ENCODE results near the gene BTBD18.

Gene BTBD18

DNA sequence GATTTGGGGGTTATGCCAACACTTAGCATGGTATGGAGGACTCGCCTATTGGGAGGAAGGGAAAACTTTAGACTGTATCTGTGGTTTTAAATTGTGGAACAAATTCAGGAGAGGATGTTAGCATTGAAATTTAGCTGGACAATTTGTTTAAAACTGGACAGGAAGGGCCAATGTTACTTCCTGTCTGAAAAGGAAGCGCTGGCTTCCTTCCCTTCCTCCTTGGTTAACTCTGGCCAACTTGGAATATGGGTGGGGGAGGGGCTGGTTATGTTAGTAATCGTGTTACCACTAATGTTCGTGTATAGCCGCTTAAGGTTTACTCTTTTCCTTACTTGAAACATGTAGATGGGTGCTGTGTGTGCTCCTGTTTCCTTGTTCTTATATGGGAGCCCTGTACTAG is 23.9 kb upstream of the BTBD18 start:
- H3K4me3 ChIP-seq (ENCODE audit: low read length), result no peak overlapping the region
- TF ChIP-seq, protein P1, sequence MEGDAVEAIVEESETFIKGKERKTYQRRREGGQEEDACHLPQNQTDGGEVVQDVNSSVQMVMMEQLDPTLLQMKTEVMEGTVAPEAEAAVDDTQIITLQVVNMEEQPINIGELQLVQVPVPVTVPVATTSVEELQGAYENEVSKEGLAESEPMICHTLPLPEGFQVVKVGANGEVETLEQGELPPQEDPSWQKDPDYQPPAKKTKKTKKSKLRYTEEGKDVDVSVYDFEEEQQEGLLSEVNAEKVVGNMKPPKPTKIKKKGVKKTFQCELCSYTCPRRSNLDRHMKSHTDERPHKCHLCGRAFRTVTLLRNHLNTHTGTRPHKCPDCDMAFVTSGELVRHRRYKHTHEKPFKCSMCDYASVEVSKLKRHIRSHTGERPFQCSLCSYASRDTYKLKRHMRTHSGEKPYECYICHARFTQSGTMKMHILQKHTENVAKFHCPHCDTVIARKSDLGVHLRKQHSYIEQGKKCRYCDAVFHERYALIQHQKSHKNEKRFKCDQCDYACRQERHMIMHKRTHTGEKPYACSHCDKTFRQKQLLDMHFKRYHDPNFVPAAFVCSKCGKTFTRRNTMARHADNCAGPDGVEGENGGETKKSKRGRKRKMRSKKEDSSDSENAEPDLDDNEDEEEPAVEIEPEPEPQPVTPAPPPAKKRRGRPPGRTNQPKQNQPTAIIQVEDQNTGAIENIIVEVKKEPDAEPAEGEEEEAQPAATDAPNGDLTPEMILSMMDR (conservative IDR thresholded peaks at IDR 0.05; ENCODE audit: low read depth, low read length), result no peak
- no peak for DNase-seq (ENCODE audit: low read depth)

DNA sequence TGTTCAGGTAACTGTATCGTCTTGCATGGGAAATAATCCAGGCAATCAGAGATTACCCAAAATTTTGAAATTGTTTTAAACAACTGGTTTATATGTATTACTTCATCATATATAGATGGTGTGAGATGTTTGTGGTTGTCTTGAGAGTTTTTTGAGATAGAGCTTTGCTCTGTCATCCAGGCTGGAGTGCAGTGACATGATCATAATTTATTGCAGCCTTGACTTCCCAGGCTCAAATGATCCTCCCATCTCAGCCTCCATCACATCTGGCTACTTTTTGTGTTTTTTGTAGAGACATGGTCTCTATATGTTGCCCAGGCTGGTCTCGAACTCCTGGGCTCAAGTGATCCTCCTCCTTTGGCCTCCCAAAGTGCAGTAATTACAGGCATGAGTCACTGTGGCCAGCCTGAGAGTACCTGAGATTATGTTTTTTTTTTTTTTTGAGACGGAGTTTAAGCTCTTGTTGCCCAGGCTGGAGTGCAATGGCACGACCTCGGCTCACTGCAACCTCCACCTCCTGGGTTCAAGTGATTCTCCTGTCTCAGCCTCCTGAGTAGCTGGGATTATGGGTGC is 21.5 kb upstream of the BTBD18 start:
- no peak overlapping the region for H3K4me3 ChIP-seq (ENCODE audit: low read length)
- TF ChIP-seq, protein P1 (conservative IDR thresholded peaks at IDR 0.05; ENCODE audit: low read depth, low read length), result no peak
- DNase-seq (ENCODE audit: low read depth), result no peak

DNA sequence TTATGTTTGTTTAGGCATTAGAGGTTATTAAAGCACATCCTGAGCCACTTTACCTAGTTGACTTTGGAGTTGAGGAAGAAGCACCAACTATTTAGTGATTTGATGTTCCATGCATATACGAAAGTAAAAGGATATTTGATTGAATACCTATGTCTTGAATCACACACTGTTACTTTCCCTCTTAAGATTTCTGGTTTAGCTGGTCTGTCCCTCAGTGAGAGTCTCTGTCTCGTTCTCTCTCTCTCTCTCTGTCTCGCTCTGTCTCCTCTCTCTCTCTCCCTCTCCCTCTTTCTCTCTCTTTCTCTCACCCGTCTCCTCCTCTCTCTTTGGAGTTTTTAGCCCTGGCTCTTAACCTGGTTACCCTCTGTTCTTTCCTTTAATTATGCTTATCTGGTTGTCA is 20.9 kb upstream of the BTBD18 start:
- DNase-seq (ENCODE audit: low read depth), result no peak
- H3K4me3 ChIP-seq (ENCODE audit: low read length), result no peak overlapping the region
- TF ChIP-seq, protein P1 (conservative IDR thresholded peaks at IDR 0.05; ENCODE audit: low read depth, low read length), result no peak

DNA sequence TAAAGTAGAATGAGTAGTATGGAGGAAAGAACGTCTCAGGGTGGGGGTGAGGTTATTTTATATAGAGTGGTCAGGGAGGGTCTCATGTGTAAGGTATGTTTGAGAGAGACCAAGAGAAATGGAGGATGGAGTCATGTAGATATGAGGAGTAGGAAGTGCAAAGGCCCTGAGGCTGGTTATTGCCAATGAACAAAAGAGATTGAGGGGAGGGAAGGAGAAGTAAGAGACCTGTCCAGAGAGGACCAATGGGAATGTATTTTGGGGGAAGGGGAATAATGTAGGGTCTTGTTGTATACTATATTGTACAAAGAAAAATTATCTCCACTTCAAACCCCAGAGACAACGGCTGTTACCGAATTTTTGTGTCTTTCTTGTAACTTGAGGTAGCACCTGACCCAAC is 19.7 kb upstream of the BTBD18 start:
- H3K4me3 ChIP-seq (ENCODE audit: low read length), result no peak overlapping the region
- no peak for DNase-seq (ENCODE audit: low read depth)
- TF ChIP-seq, protein P1 (conservative IDR thresholded peaks at IDR 0.05; ENCODE audit: low read depth, low read length), result no peak

DNA sequence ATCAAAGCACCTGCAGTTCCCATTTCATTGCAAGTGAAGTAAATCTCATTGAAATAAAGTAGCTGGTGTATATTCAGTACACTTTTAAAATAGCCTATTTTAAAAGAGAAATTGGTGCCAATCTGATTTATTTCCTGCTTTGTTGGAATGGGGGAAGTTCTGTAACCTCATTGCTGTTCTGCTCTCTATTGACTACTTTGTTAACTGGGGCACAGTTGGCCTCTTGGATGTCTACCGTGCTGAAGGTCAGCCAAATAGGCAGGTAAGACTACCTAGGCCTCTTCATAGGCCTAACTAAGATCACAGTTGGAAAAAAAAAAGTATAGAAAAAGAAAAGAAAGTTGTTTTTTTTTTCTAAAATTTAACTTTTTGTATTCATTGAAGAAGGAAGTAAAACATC is 19.2 kb upstream of the BTBD18 start:
- H3K4me3 ChIP-seq (ENCODE audit: low read length), result no peak overlapping the region
- no peak for DNase-seq (ENCODE audit: low read depth)
- TF ChIP-seq, protein P1 (conservative IDR thresholded peaks at IDR 0.05; ENCODE audit: low read depth, low read length), result no peak

DNA sequence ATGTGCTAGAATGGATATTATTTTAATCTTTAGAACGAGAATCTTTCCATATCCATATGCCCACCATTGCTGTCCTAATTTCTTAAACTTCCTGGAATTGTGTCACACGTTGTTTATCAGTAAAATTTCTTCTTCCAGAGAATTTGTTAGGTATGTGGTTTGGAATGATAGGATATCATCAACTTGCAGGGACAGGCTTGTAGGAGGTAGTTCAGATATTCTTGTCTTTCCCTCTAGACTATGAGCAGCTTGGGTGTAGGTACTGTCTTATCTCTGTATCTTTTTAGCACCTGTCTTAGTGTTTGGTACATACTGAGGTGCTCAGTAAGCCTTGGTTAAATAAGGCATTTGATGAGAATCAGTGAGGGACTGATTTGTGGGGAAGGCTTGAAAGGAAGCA is 13.4 kb upstream of the BTBD18 start:
- DNase-seq (ENCODE audit: low read depth), result no peak
- TF ChIP-seq, protein P1 (conservative IDR thresholded peaks at IDR 0.05; ENCODE audit: low read depth, low read length), result no peak
- H3K4me3 ChIP-seq (ENCODE audit: low read length), result peak overlapping the region; percentile 92

DNA sequence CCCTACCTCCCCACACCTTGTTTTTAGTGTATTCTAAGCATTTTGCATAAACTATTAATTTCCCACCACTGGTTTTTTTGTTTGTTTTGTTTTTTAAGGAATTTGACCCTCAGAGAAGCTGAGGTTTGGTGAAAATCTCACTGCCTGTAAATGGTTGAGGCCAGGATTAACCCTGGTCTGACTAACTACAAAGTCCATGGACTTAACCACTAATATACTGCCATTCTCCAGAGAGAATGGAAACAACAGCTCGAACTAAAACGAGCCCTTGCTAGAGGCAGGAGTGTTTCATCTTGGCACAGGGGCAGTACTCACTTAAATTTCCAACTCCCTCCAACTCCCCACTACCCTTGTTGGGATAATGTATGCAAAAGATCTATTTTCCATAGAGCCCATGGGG is 12.9 kb upstream of the BTBD18 start:
- peak overlapping the region; percentile 92 for H3K4me3 ChIP-seq (ENCODE audit: low read length)
- TF ChIP-seq, protein P1 (conservative IDR thresholded peaks at IDR 0.05; ENCODE audit: low read depth, low read length), result no peak
- no peak for DNase-seq (ENCODE audit: low read depth)

Measured in retinal pigment epithelial cell (primary cell).